A673 (cell line): ENCODE data around the gene FAM120B.

Experiments used
- EZH2 ChIP-seq: fragments of 200-600 bp; sonication (generic); IDR thresholded peaks from 2 replicates; pipeline ENCODE4 v1.6.1; 2017; ENCODE audit warnings: borderline replicate concordance, low read depth, mild to moderate bottlenecking, mixed read lengths, antibody characterized with exemption, low read length; ENCODE audit not compliant: poor library complexity, severe bottlenecking
- TF ChIP-seq, protein P1 (sequence below): fragments of 300-800, 200-600 bp; sonication (generic); conservative IDR thresholded peaks from 2 replicates; pipeline ENCODE4 v1.5.1; 2017; ENCODE audit warnings: low read depth, mild to moderate bottlenecking, antibody characterized with exemption, low read length, moderate library complexity, mixed read lengths

DNA sequence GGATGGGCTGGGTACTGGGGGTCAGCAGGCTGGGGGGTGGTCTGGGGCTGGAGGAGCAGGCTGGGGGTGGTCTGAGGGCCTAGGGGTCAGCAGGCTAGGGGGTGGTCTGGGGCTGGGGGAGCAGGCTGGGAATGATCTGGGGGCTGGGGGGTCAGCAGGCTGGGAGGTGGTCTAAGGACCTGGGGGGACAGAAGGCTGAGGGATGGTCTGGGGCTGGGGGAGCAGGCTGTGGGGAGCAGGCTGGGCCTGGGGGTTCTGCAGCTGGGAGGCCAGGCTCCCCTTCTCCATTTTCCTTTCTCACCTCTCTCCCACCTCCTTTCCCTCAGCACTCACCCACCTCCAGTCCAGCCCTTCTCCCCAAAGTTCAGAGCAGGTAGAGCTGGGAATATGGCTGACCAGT lies 132.3 kb downstream of the FAM120B start:
- TF ChIP-seq EZH2: no peak
- TF ChIP-seq, protein P1, sequence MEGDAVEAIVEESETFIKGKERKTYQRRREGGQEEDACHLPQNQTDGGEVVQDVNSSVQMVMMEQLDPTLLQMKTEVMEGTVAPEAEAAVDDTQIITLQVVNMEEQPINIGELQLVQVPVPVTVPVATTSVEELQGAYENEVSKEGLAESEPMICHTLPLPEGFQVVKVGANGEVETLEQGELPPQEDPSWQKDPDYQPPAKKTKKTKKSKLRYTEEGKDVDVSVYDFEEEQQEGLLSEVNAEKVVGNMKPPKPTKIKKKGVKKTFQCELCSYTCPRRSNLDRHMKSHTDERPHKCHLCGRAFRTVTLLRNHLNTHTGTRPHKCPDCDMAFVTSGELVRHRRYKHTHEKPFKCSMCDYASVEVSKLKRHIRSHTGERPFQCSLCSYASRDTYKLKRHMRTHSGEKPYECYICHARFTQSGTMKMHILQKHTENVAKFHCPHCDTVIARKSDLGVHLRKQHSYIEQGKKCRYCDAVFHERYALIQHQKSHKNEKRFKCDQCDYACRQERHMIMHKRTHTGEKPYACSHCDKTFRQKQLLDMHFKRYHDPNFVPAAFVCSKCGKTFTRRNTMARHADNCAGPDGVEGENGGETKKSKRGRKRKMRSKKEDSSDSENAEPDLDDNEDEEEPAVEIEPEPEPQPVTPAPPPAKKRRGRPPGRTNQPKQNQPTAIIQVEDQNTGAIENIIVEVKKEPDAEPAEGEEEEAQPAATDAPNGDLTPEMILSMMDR: no peak
